Measurements from ENCODE around the gene IFI27L2.

Gene IFI27L2

GRCh38 chr14:94121485-94121884, 7.9 kb downstream of the IFI27L2 start:
- DNase-seq = no peak

DNA sequence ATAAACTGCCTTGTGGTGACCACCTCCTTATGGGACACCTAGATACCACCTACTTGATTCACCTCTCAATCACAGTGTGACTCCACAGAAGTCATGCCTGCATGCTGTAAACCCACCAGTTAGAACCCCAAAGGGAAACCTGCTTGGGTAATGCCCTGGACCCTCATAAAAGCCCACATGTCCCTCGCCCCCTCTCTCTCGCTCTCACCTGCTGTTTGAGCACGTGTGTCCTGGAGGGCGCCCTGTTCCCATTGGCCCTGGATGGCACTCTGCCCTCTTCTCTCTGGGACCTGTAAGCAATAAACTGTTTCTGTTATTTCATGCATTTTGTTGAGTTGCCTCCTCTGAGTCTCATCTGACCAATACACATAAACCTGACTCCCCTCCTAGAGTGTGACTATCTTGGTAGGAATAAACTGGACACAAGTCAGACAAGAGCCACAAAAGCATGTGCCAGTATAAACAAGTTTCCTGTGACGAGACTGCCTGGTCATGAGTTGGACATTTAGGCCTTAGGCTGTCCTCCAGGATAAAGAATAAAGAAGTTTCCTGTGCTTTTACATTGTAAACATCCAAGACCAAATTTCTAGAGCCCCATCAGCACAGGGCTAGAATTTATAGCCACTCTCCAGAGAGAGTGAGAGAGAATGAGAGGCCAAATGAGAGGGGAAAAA, 8.6 kb downstream of the IFI27L2 start:
- no peak for DNase-seq

DNA sequence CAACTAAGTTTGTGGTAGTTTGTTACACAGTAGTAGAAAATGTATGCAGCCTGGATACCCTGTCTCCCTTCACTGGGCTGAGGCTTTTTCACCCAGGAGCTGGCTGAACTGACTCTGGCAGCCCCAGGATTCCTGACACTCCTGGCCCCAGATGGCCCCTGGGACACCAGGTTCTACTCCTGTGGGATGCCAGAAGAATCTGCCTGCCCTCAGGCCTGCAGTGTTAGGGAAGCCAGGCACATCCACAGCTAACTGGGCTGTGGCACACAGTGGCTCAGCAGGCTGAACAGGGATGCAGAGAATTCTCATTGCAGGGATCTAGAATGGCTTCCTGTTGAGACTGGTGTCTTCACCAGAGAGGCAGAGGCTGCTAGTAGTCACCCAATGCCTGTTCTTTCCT, 10.3 kb downstream of the IFI27L2 start:
- no peak for DNase-seq

DNA sequence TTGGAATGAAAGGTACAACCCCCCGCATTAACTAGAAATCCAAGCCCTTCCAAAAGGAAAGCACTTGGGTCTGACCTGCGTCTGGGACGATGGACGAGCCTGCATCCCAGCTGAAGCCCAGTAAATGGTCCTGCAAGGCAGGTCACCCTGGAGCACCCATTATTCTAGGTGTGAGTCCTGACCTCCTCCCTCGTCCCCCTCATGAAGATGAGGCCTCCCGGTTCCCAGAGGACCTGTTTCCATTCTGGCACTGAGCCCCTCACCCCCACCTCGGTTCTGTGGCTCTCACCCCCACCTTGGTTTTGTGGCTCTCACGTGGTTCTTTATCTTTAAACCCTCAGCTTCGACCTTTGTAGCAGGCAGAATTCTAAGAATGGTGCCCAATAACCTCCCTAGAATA, 11.5 kb downstream of the IFI27L2 start:
- DNase-seq = no peak

GRCh38 chr14:94116701-94117100, 12.7 kb downstream of the IFI27L2 start:
- no peak for DNase-seq

DNA sequence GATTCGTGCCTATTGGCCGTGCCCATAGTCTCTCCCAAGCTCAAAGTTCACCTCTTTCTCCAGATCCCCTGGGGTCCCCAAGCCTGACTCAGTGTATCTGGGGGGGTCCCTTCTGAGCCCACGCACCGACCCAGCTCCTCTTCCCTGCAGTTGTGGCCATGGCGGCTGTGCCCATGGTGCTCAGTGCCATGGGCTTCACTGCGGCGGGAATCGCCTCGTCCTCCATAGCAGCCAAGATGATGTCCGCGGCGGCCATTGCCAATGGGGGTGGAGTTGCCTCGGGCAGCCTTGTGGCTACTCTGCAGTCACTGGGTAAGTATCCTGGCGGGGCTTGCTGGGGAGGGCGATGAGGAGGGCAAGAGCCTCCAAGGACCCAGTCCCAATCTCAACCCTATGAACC, 13.8 kb downstream of the IFI27L2 start:
- DNase-seq = no peak

DNA sequence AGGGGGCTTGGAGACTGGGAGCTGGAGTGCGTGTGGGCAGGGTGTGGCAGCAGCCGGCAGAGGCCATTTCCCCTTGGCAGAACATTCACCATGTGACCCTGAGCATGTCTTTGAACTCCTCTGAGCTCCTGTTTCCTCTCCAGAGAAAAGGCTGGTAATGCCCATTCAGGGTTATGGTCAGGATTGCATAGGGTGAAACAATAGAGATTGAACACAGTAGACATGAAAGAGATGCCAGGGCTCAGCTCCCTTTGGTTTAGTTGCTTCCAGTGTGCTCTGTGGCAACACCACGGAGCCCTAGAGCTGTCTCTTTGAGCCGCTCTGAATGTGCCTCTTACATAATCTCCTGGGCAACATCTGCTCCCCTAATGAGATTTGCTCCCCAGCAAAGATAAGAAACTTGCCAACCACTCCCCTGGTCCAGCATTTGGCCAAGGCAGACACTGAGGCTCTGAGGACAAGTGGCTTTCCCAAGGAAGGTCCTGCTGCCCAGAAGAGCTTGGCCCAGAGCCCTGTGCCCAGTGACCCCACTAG, 14.3 kb downstream of the IFI27L2 start:
- DNase-seq = no peak

GRCh38 chr14:94114589-94115057, 14.8 kb downstream of the IFI27L2 start:
- DNase-seq = no peak

DNA sequence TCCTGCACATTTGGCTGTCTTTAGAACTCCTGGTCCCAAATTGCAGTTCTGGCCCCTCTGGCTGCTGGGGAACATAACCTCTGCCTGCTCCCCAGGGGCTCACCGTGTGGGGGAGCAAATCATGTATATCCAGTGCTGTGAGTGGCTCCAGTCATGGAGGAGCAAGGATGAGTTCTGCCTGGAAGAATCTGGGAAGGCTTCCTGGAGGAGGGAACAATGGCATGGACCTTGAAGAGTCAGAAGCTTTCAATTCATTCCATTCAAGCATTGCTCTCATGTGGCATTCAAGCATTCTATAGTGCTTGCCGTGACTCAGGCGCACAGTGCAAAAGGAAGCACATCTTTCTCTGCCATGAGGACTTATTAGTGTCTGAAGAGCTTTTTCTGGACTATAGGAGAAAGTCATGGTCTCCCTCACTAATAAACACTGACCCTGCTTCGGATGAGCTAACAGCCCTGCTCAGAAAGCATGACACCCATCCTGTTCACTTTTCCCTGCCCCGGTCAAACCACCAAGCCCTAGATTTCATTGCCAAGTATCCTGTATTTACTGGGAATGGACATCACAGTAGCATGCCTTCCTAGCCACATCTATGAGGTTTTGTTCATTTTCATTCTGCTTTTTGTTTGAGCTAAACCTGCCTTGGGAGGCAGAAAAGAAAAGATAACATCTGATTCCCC, 15.4 kb downstream of the IFI27L2 start:
- DNase-seq = no peak

GRCh38 chr14:94113490-94113889, 15.9 kb downstream of the IFI27L2 start:
- DNase-seq = no peak

GRCh38 chr14:94113073-94113472, 16.3 kb downstream of the IFI27L2 start:
- DNase-seq = no peak

- no peak for DNase-seq
Observed at GRCh38 chr14:94112513-94113063, 16.8 kb downstream of the IFI27L2 start.

DNA sequence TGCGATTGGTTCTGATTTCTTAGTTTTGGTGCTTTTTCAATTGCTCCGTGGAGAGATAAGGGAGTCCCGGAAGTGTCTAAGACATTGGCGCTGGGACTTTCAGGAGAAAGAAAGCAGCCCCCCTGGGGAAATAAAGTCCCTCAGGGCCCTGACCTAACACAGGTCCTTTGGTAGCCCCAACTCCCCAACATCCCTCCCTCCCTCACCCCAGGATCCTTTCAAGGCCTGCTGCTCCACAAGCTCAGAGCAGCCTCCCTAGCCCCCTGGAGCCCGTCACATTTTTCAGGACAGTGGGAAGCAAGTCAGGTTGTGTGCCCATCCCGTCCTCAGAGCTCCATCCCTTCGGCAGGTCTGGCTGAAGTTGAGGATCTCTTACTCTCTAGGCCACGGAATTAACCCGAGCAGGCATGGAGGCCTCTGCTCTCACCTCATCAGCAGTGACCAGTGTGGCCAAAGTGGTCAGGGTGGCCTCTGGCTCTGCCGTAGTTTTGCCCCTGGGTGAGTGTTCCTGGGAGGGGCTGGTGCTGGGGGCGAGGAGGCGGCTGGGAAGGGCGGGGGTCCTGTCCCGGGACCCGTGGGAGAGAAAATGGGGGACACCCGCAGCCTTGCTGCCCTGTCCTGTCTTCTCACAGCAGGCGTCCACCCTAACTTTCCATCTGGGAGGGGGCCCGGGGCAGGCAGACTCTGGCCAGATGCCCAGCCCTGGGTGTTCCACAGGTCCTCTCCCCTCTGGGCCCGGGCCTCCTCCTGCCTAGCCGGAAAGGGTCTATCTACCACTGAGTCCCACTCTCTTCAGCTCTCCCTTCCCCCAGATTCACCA, 17.9 kb downstream of the IFI27L2 start:
- DNase-seq = no peak

DNA sequence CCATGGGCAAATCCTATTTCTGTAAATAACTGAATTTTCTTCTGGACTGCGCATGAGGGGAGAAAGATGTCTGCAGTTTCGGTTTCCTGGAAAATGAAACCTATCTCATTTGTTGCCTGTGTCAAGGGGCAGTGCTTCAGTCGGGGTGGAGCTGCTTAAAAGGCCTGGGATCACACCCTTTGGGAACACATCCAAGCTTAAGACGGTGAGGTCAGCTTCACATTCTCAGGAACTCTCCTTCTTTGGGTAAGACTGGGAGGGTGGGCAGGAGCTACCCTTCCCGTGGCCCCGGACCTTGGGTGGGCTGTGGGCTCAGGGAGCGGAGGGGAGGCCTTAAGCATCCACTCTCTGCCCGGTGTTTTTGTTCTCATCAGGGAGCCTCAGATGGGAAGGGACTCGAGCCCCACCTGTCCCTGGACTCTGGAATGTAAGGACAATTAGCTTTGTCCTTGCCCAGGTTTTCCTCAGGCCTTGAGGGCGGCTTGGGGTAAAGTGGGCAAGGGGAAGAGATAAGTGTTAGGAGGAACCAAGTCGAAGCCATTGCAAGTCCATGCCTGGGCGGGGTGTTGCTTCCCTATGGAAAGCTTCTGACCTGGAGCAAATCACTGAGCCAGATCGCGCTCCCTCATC, 18.7 kb downstream of the IFI27L2 start, which contains the start of gene IFI27:
IFI27 (plus strand) TSS at position 185 of the 630 bp plus-strand sequence.
- no peak for DNase-seq

DNA sequence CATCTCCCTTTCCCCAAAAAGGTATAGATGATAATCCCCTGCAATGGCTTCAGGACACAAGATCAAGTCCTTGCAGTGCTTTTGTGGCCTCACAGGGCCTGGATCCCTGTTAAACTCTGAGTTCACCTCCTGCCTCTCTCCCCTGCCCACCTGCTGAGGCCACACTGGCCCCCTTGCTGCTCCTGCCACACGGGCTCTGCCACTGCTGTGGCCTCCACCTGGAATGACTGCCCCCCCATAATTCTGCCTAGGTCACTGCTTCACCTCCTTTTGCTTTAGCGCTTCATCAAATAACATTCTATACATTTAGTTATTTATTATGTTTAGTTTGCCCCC, 19.5 kb downstream of the IFI27L2 start:
- DNase-seq = no peak

GRCh38 chr14:94104731-94105130, 24.7 kb downstream of the IFI27L2 start:
- no peak for DNase-seq

DNA sequence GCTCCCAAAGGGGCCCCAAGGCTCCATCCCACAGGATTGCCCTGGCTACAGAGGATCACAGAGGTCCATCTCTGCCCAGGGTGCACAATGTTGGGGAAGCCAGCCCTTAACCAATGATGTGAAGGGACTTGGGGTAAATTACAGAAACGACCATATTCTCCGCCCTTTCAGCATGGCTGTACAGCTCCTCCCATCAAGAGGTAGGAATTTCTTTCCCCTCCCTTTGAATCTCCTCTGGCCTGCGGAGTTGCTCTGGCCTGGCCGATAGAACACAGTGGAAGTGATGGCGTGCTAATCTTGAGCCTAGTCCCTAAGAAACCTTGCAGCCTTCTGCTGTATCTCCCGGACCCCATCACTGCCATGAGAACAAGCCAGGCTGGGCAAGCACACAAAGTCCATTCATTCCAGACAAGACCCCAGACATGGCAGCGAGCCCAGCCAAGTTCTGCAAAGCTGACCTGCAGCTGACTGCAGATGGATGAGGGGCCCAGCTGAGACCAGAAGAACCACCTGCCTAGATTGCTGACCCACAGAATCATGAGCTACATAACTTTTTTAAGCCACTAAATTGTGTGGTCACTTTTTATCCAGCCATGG, 25.8 kb downstream of the IFI27L2 start:
- DNase-seq = no peak

DNA sequence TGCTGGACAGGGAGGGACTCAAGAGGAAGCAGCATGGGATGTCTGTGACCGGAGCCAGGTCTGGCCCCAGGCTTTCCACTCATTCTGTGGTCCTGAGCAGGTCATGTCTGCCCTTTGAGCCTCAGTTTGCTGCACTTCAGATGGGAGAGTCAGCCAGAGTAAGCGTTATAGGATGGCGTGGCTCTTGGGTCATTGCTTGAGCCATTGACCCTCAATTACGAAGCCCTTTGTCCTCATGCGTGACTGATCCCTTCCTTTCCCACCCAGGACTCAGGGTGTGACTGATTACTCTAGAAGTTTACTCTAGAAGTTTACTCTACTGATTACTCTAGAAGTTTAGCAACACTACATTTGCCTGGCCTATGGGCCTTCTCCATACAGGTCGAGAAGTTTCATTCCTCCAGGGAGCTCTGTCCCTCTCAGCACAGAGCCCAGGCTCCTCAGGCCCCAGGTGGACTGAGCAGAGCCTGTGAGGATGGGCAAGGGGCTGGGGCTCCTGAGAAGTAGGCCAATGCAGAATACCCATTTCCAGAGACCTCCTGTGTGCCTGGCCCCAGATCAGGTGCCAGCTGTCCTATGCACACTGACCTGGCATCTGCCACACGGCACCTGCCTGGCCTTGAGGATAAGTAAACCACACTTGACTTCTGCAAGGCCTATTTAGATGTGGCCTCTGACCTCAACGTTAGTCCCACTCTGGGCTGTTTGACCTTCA, 26.5 kb downstream of the IFI27L2 start:
- DNase-seq = no peak

- no peak for DNase-seq
Observed at GRCh38 chr14:94101748-94102147, 27.7 kb downstream of the IFI27L2 start.

GRCh38 chr14:94100847-94101246, 28.6 kb downstream of the IFI27L2 start:
- DNase-seq = no peak

- DNase-seq = no peak
Observed at GRCh38 chr14:94099006-94099405, 30.4 kb downstream of the IFI27L2 start.

Measured in CD4-positive, alpha-beta T cell treated with Interferon gamma for 1 hour (primary cell).